GM21717 (cell line): ENCODE data around the gene SNF8.
"Not testable (repeated sequence)": the region's sequence is repeated elsewhere in the genome, so short reads cannot be mapped to it uniquely, and the experiment has no call there.

ENCODE experiments used
- ATAC-seq: cut with Tn5 transposase; IDR thresholded peaks from one replicate; pipeline ENCODE4 v1.9.1; 2021; ENCODE audit warnings: mild to moderate bottlenecking, moderate library complexity; ENCODE audit not compliant: unreplicated experiment

SNF8 gene, protein sequence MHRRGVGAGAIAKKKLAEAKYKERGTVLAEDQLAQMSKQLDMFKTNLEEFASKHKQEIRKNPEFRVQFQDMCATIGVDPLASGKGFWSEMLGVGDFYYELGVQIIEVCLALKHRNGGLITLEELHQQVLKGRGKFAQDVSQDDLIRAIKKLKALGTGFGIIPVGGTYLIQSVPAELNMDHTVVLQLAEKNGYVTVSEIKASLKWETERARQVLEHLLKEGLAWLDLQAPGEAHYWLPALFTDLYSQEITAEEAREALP

GRCh38 chr17:48944515-48945260, at the start of gene SNF8:
Gene SNF8, minus strand, starts transcription at chr17:48944842. Its CDS starts 108 bp downstream, at chr17:48944734.
- peak; percentile 78 for ATAC-seq

- no peak for ATAC-seq
Measured at GRCh38 chr17:48993951-48994350, 49.3 kb upstream of the SNF8 start.

GRCh38 chr17:48993305-48993704, 48.7 kb upstream of the SNF8 start:
- no peak for ATAC-seq

DNA sequence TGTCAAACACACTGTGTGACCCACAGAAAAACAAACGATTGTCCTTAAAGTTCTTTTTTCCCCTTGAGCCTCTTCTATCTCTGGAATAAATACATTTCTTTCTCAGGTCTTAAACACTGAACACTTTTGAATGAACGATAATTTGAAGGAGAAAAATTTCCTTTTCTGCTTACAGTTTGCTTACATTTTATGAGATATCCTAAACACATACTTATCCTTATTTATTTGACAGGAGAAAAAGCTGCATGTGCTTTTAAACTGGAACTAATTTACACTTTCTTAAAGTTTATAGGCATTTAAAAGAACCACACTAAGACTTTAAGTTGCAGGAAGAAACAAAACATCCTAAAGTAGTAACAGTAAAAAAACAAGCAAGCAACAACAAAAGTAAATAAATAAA, 47.8 kb upstream of the SNF8 start:
- ATAC-seq: no peak

GRCh38 chr17:48990882-48991357, 46.3 kb upstream of the SNF8 start:
- ATAC-seq: no peak

DNA sequence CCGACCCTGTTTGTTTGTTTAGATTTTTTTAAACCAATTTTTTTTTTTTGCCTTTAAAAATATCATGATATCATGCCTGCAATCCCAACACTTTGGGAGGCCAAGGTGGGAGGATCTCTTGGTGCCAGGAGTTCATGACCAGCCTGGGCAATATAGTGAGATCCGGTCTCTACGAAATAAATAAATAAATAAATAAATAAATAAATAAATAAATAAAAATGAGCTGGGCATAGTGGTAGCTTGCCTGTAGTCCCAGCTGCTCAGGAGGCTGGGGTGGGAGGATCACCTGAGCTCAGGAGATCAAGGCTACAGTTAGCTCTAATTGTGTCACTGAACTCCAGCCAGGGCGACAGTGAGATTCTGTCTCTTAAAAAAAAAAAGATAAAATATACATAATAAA, 44.5 kb upstream of the SNF8 start:
- ATAC-seq: no peak

GRCh38 chr17:48985436-48986245, 41.0 kb upstream of the SNF8 start:
- no peak for ATAC-seq

DNA sequence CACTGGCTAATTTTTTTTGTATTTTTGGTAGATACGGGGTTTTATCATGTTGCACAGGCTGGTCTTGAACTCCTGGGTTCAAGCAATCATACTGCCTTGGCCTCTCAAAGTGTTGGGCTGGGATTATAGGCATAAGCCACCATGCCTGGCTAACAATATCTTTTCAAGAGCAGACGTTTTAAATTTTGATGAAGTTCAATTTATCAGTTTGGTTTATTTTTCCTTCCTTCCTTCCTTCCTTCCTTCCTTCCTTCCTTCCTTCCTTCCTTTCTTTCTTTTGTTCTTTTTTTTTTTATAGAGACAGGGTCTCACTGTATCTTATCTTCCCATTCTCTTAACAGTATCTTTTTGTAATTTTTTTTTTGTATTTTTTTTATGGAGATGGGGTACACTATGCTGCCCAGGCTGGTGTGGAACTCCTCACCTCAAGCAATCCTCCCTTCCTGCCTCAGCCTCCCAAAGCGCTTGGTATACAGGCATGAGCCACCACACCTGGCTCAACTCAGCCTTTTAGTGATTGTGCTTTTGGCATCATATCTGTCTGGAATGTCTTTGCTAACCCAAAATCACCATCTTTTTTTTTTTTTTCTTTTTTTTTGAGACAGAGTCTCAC, 37.4 kb upstream of the SNF8 start:
- ATAC-seq: no peak

GRCh38 chr17:48973806-48974205, 29.2 kb upstream of the SNF8 start:
- no peak for ATAC-seq

- no peak for ATAC-seq
Measured at GRCh38 chr17:48972749-48973097, 28.1 kb upstream of the SNF8 start.

- ATAC-seq: no peak
Measured at GRCh38 chr17:48970865-48971687, 26.4 kb upstream of the SNF8 start.

DNA sequence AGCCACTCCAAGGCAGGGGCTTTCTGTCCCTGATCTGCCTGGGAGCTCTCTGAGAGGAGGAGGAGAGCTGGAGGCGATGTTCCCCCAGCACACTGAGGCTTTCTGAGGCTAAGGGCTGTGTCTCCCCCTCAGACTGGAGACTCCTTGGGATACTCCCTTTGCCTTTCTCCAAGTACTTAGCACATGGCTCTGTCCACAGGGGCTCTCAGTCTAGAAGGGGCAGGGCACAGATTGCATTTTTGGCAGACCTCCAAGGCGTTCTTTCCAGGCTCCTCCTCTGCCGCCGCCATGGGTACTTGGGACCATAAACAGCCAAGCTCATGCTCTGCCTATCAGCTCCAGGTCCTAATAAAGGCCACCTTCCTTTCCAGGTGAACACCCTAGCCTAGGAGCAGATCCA, 25.6 kb upstream of the SNF8 start:
- ATAC-seq: no peak

GRCh38 chr17:48961516-48962233, 17.0 kb upstream of the SNF8 start:
- no peak for ATAC-seq

DNA sequence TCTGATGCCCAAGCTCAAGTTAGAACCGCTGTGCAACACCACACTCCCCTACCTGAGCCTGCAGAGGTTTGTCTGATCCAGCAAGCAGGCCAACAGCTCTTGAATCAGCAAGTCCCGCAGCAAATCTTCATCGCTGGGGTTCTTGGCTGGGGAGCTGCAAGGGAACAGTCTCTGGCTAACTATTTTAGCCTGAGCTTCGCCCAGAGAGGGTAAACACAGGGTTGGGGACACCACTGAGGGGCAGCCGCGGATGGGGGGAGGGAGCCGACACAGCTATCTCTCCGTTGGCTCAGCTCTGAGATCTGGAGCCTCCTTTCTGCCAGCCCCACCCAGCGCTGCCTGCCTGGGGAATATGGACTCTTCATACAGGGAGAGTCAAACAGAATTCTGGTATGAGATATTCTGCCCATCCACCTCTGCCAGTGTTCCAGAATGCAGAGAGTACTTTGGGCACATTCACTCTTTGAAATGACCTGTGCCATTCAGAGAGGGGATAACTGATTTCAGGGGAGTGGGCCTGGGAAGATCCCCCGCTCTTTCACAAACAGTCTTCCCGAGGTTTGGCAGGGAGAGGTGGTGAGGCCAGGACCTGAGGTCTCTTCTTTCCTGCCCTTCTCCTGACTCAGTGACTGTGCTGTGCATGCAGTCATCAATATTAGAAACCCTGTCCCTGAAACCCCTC, 16.3 kb upstream of the SNF8 start:
- ATAC-seq: no peak

DNA sequence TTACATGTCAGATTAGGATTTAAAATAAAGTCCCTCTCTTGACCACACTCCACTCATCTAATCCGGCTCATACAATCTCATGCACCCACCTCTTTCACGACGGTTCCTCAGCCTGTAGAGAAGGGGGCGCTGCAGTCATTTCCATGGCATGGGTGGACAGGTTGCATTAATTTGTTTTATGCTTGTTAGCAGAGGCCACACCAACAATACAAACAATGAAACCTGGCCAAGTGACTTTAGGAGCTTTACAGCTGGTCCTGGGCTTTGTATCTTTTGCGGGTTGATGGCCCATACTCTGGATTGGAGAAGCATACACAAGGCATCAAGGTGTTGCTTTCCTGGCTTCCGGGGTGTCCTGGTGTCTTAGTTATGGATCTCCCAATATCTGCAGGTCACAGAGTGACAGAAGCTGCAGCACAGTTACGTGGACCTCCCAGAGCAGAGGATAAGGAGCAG, 9.7 kb upstream of the SNF8 start:
- ATAC-seq: no peak

DNA sequence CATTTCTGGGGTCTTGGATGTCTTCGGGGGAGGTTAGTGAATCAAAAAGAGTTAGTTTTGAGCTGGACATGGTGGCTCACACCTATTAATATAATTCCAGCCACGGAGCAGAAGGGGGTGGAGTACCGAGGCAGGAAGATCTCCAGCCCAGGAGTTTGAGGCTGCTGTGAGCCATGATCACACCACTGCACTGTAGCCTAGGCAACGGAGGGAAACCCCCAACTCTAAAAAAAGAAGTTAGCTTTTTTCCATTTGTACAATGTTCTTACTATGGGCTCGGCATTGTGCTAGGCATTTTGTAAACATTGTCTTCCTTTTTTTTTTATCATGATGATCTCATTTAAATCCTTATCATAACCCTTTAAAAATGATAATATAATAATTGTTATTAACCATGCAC, 8.3 kb upstream of the SNF8 start:
- no peak for ATAC-seq

DNA sequence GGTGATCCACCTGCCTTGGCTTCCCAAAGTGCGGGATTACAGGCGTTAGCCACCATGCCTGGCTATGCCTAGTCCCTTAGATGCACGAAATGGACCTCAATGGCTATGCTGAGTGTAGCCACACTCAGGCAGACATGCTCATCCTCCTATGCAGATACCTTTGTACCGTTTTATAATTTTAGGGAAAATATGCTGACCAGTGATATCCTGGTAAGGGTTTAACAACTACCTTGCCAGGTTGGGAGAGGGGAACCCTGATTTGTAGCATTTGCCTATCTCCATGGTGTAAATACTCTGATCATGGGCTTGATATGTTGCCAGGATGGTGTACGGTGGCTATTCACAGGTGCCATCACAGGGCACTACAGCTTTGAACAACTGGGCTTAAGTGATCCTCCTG, 6.9 kb upstream of the SNF8 start:
- ATAC-seq: no peak

GRCh38 chr17:48945261-48945651, 614 bp upstream of the SNF8 start:
- not testable (repeated sequence) for ATAC-seq

DNA sequence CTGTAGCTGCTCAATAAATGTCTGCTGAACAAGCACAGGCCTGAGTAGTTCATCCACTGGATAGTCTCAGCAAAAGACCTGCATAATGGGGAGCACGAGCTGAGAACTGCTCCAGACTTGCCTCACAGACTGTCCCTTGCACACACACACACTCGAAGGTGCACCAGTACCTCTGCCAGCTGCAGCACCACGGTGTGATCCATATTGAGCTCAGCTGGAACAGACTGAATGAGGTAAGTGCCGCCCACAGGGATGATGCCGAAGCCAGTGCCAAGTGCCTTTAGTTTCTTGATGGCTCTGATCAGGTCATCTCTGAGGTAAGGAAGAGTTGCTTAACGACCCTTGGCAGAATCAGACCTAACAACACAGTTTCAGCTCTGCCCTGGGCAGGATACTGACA, 11.6 kb downstream of the SNF8 start:
- ATAC-seq: no peak
